Measurements from ENCODE around the gene TMEM138.

The TMEM138 gene

GRCh38 chr11:61345170-61345610 lies 17.0 kb upstream of the TMEM138 start:
- H3K27ac ChIP-seq = no peak overlapping the region
- TF ChIP-seq ZFX (IDR thresholded peaks at IDR 0.05) = no peak
- TF ChIP-seq CTCF (conservative IDR thresholded peaks at IDR 0.05) = no peak

GRCh38 chr11:61345954-61346843 lies 16.0 kb upstream of the TMEM138 start:
- H3K27ac ChIP-seq = no peak overlapping the region
- TF ChIP-seq ZFX (IDR thresholded peaks at IDR 0.05) (no peak), CTCF (conservative IDR thresholded peaks at IDR 0.05) (no peak)

- no peak overlapping the region for H3K27ac ChIP-seq
- TF ChIP-seq ZFX (IDR thresholded peaks at IDR 0.05) (no peak), CTCF (conservative IDR thresholded peaks at IDR 0.05) (no peak)
These were observed 14.2 kb upstream of the TMEM138 start for GRCh38 chr11:61347916-61348461.

GRCh38 chr11:61349189-61349751 lies 12.9 kb upstream of the TMEM138 start:
- no peak for TF ChIP-seq ZFX (IDR thresholded peaks at IDR 0.05)
- TF ChIP-seq CTCF (conservative IDR thresholded peaks at IDR 0.05) = no peak
- no peak overlapping the region for H3K27ac ChIP-seq

- H3K27ac ChIP-seq = no peak overlapping the region
- TF ChIP-seq CTCF (conservative IDR thresholded peaks at IDR 0.05) (no peak), ZFX (IDR thresholded peaks at IDR 0.05) (no peak)
These were observed 12.3 kb upstream of the TMEM138 start for GRCh38 chr11:61349916-61350315.

GRCh38 chr11:61350336-61350735 lies 11.8 kb upstream of the TMEM138 start:
- no peak overlapping the region for H3K27ac ChIP-seq
- TF ChIP-seq ZFX (IDR thresholded peaks at IDR 0.05) (no peak), CTCF (conservative IDR thresholded peaks at IDR 0.05) (no peak)

GRCh38 chr11:61350803-61351202 lies 11.4 kb upstream of the TMEM138 start:
- TF ChIP-seq CTCF (conservative IDR thresholded peaks at IDR 0.05) (no peak), ZFX (IDR thresholded peaks at IDR 0.05) (no peak)
- H3K27ac ChIP-seq = no peak overlapping the region
